Esophagus squamous epithelium (tissue), 4 donors: Measurements from ENCODE around the gene LRRFIP2.

Experiments used
- POLR2A ChIP-seq, 4 donors: fragments of 450-650 bp; IDR thresholded peaks; one replicate each; pipeline ENCODE4 v1.6.1; 2017; ENCODE audit warnings: antibody characterized with exemption in 4 of 4, mild to moderate bottlenecking in 4 of 4, moderate library complexity in 3 of 4
- TF ChIP-seq, protein P1 (sequence below), 6 experiments: fragments of 450-650 bp in 4 of 6; fragments of 200-600 bp in 2 of 6; sonication (generic) in 2 of 6; IDR thresholded peaks; one replicate each; pipeline ENCODE4 v1.5.1; 2016 to 2019; ENCODE audit warnings: antibody characterized with exemption in 6 of 6, mild to moderate bottlenecking in 4 of 6, moderate library complexity in 4 of 6

DNA sequence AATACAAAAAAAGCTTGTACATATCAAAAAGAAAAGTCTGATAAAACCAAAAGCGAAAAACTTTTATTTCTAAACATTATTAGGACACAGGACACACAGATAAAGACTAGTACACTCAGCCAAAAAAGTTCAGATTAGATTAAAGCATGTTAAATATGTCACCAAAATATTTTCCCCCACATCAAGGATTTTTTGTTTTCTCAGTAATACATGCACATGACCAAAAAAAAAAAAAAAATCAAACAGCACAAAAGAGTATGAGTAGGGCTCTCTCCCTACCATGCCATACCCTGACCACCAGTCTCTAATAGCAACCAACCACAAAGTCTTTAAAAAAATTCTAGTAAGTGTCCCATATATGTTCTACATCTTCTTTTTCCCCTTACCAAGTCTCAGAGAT lies 77.4 kb downstream of the LRRFIP2 start:
- TF ChIP-seq, protein P1, sequence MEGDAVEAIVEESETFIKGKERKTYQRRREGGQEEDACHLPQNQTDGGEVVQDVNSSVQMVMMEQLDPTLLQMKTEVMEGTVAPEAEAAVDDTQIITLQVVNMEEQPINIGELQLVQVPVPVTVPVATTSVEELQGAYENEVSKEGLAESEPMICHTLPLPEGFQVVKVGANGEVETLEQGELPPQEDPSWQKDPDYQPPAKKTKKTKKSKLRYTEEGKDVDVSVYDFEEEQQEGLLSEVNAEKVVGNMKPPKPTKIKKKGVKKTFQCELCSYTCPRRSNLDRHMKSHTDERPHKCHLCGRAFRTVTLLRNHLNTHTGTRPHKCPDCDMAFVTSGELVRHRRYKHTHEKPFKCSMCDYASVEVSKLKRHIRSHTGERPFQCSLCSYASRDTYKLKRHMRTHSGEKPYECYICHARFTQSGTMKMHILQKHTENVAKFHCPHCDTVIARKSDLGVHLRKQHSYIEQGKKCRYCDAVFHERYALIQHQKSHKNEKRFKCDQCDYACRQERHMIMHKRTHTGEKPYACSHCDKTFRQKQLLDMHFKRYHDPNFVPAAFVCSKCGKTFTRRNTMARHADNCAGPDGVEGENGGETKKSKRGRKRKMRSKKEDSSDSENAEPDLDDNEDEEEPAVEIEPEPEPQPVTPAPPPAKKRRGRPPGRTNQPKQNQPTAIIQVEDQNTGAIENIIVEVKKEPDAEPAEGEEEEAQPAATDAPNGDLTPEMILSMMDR (IDR thresholded peaks at IDR 0.05) = no peak
- TF ChIP-seq POLR2A (IDR thresholded peaks at IDR 0.05) = no peak
